ENCODE results near the gene MDM1.

MDM1 gene

DNA sequence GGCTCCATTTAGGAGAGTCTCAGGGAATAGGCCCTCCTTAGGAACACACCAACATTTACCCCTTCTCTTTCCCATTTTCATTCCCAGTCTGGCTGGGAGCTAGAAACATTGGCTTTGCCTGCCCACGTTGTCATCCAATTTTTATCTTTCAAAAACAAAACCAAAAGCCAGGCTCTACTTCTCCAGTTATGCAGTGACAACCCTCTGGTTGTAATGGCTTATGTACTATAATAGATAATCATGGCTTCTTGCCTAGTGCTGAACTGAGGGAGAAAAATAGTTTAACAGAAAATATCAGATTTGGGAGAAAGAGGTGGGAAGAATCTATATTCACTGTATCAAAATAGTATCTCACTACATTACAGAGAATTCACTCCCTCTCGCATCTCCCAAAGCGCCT, 46.6 kb downstream of the MDM1 start:
- no peaks in the 10 kb centered on the region for H3K27me3 ChIP-seq (ENCODE audit: control insufficient read depth in 1 of 2, insufficient read depth in 2 of 2, low read length in 2 of 2)
- H3K36me3 ChIP-seq (ENCODE audit: insufficient read depth, low read length): no peaks in the 10 kb centered on the region
- H3K4me1 ChIP-seq (ENCODE audit: insufficient read depth, low read length): no peaks in the 10 kb centered on the region
- H3K9ac ChIP-seq (ENCODE audit: low read length): no peak overlapping the region
- no peak overlapping the region for H3K4me3 ChIP-seq (ENCODE audit: low read depth in 1 of 2, low read length in 2 of 2)
- H3K27ac ChIP-seq (ENCODE audit: low read depth, low read length): no peak overlapping the region
- H3K9me3 ChIP-seq (ENCODE audit: low read length): no peaks in the 10 kb centered on the region

GRCh38 chr12:68281322-68282077, 50.7 kb downstream of the MDM1 start:
- Histone ChIP-seq H3K4me1 (ENCODE audit: insufficient read depth, low read length) (no peaks in the 10 kb centered on the region), H3K9me3 (ENCODE audit: low read length) (no peaks in the 10 kb centered on the region), H3K27me3 (ENCODE audit: control insufficient read depth in 1 of 2, insufficient read depth in 2 of 2, low read length in 2 of 2) (no peaks in the 10 kb centered on the region), H3K27ac (ENCODE audit: low read depth, low read length) (no peak overlapping the region), H3K4me3 (ENCODE audit: low read depth in 1 of 2, low read length in 2 of 2) (no peak overlapping the region), H3K36me3 (ENCODE audit: insufficient read depth, low read length) (no peaks in the 10 kb centered on the region), H3K9ac (ENCODE audit: low read length) (no peak overlapping the region)

DNA sequence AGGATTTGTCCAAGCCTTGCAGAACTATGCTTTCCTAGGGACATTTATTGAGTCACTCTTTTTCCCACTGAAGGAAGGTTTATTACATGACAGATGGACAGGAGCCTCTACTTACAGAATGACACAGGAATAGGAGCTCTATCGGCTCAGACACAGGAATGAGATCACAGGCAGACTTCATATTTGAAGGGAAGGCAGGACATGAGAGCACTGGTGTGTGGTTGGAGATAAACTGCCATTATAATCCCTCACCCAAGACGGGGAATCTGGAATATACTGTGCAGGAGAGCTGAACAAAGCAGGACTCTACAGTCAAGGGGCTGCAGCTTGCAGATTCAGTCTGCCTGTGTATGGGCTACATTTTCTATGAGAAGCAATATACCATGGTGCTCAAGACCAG, 51.9 kb downstream of the MDM1 start:
- Histone ChIP-seq H3K4me3 (ENCODE audit: low read depth in 1 of 2, low read length in 2 of 2) (no peak overlapping the region), H3K36me3 (ENCODE audit: insufficient read depth, low read length) (no peaks in the 10 kb centered on the region), H3K9me3 (ENCODE audit: low read length) (no peaks in the 10 kb centered on the region), H3K4me1 (ENCODE audit: insufficient read depth, low read length) (no peaks in the 10 kb centered on the region), H3K27me3 (ENCODE audit: control insufficient read depth in 1 of 2, insufficient read depth in 2 of 2, low read length in 2 of 2) (no peaks in the 10 kb centered on the region), H3K9ac (ENCODE audit: low read length) (no peak overlapping the region), H3K27ac (ENCODE audit: low read depth, low read length) (no peak overlapping the region)

DNA sequence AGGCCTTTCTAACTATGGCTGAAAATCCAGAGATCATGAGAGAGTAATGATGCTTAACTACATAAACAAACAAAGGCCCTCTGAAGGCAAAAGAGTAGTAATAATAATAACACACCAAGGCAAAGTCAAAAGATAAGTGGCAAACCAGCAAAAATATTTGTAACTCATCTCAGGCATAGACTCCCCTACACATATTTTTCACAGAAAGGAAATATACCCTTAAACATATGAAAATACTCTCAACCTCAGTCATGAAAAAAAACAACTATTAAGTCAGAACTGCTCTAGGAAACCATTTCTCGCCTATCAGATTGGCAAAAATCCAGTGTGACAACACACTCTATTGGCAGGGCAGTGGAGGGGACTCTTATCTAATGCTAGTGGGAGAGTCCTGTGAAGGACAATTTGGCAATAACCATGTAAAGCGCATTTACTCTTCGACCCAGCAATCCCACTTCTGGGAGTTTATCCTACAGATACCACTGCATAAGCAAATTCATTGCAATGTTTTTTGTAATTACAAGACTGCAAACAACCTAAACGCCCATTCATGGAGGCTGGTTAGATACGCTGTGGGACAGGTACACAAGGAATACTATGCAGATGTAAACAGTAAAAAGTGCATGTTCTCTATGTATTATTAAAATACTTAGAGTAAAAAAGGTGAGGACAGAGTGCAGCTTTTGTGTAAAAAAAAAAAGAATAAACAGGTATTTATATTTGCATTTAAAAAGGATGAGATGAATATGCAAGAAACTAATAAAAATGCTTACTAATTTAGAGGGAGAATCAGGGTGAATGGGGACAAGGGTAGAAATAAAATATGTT, 52.7 kb downstream of the MDM1 start:
- no peaks in the 10 kb centered on the region for H3K27me3 ChIP-seq (ENCODE audit: control insufficient read depth in 1 of 2, insufficient read depth in 2 of 2, low read length in 2 of 2)
- H3K4me1 ChIP-seq (ENCODE audit: insufficient read depth, low read length): no peaks in the 10 kb centered on the region
- H3K36me3 ChIP-seq (ENCODE audit: insufficient read depth, low read length): no peaks in the 10 kb centered on the region
- H3K9me3 ChIP-seq (ENCODE audit: low read length): no peaks in the 10 kb centered on the region
- no peak overlapping the region for H3K4me3 ChIP-seq (ENCODE audit: low read depth in 1 of 2, low read length in 2 of 2)
- H3K27ac ChIP-seq (ENCODE audit: low read depth, low read length): no peak overlapping the region
- no peak overlapping the region for H3K9ac ChIP-seq (ENCODE audit: low read length)

GRCh38 chr12:68276402-68276930, 55.7 kb downstream of the MDM1 start:
- Histone ChIP-seq H3K9ac (ENCODE audit: low read length) (no peak overlapping the region), H3K27ac (ENCODE audit: low read depth, low read length) (no peak overlapping the region)

GRCh38 chr12:68272732-68273131, 59.4 kb downstream of the MDM1 start:
- no peak overlapping the region for H3K9ac ChIP-seq (ENCODE audit: low read length)
- H3K4me1 ChIP-seq (ENCODE audit: insufficient read depth, low read length): no peaks in the 10 kb centered on the region
- H3K9me3 ChIP-seq (ENCODE audit: low read length): no peaks in the 10 kb centered on the region
- no peaks in the 10 kb centered on the region for H3K27me3 ChIP-seq (ENCODE audit: control insufficient read depth in 1 of 2, insufficient read depth in 2 of 2, low read length in 2 of 2)
- H3K36me3 ChIP-seq (ENCODE audit: insufficient read depth, low read length): no peaks in the 10 kb centered on the region
- H3K27ac ChIP-seq (ENCODE audit: low read depth, low read length): no peak overlapping the region
- H3K4me3 ChIP-seq (ENCODE audit: low read depth in 1 of 2, low read length in 2 of 2): no peak overlapping the region

More at GRCh38 chr12:68276402-68276930, 55.7 kb downstream of the MDM1 start:
- Histone ChIP-seq H3K4me3 (ENCODE audit: low read depth in 1 of 2, low read length in 2 of 2) (no peak overlapping the region), H3K27me3 (ENCODE audit: control insufficient read depth in 1 of 2, insufficient read depth in 2 of 2, low read length in 2 of 2) (no peaks in the 10 kb centered on the region), H3K36me3 (ENCODE audit: insufficient read depth, low read length) (no peaks in the 10 kb centered on the region), H3K9me3 (ENCODE audit: low read length) (no peaks in the 10 kb centered on the region), H3K4me1 (ENCODE audit: insufficient read depth, low read length) (no peaks in the 10 kb centered on the region)

- Histone ChIP-seq H3K36me3 (ENCODE audit: insufficient read depth, low read length) (no peaks in the 10 kb centered on the region), H3K27ac (ENCODE audit: low read depth, low read length) (no peak overlapping the region), H3K4me1 (ENCODE audit: insufficient read depth, low read length) (no peaks in the 10 kb centered on the region), H3K9ac (ENCODE audit: low read length) (no peak overlapping the region), H3K4me3 (ENCODE audit: low read depth in 1 of 2, low read length in 2 of 2) (no peak overlapping the region), H3K9me3 (ENCODE audit: low read length) (no peaks in the 10 kb centered on the region), H3K27me3 (ENCODE audit: control insufficient read depth in 1 of 2, insufficient read depth in 2 of 2, low read length in 2 of 2) (no peaks in the 10 kb centered on the region)
These were observed 60.8 kb downstream of the MDM1 start for GRCh38 chr12:68271346-68271745.

DNA sequence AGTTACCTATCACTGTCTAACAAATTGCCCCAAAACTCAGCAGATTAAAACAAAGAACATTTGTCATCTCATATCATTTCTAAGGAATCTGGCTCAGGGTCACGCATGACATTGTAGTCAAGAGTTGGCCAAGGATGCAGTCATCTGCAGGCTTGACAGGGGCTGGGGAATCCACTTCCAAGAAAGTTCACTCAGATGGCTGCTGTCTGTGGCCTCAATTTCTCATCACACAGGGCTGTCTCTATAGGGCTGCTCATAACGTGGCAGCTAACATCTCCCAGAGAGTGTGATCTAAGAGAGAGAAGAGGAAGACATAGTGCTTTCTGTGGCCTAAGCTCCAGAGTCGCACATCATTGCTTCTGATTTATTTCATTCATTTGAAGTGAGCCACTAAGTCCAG, 61.8 kb downstream of the MDM1 start:
- no peaks in the 10 kb centered on the region for H3K27me3 ChIP-seq (ENCODE audit: control insufficient read depth in 1 of 2, insufficient read depth in 2 of 2, low read length in 2 of 2)
- no peak overlapping the region for H3K4me3 ChIP-seq (ENCODE audit: low read depth in 1 of 2, low read length in 2 of 2)
- no peaks in the 10 kb centered on the region for H3K4me1 ChIP-seq (ENCODE audit: insufficient read depth, low read length)
- H3K27ac ChIP-seq (ENCODE audit: low read depth, low read length): no peak overlapping the region
- no peaks in the 10 kb centered on the region for H3K36me3 ChIP-seq (ENCODE audit: insufficient read depth, low read length)
- H3K9ac ChIP-seq (ENCODE audit: low read length): no peak overlapping the region
- no peaks in the 10 kb centered on the region for H3K9me3 ChIP-seq (ENCODE audit: low read length)

GRCh38 chr12:68269779-68270178, 62.4 kb downstream of the MDM1 start:
- no peaks in the 10 kb centered on the region for H3K9me3 ChIP-seq (ENCODE audit: low read length)
- no peak overlapping the region for H3K4me3 ChIP-seq (ENCODE audit: low read depth in 1 of 2, low read length in 2 of 2)
- H3K4me1 ChIP-seq (ENCODE audit: insufficient read depth, low read length): no peaks in the 10 kb centered on the region
- no peaks in the 10 kb centered on the region for H3K27me3 ChIP-seq (ENCODE audit: control insufficient read depth in 1 of 2, insufficient read depth in 2 of 2, low read length in 2 of 2)
- H3K9ac ChIP-seq (ENCODE audit: low read length): no peak overlapping the region
- no peak overlapping the region for H3K27ac ChIP-seq (ENCODE audit: low read depth, low read length)
- no peaks in the 10 kb centered on the region for H3K36me3 ChIP-seq (ENCODE audit: insufficient read depth, low read length)

DNA sequence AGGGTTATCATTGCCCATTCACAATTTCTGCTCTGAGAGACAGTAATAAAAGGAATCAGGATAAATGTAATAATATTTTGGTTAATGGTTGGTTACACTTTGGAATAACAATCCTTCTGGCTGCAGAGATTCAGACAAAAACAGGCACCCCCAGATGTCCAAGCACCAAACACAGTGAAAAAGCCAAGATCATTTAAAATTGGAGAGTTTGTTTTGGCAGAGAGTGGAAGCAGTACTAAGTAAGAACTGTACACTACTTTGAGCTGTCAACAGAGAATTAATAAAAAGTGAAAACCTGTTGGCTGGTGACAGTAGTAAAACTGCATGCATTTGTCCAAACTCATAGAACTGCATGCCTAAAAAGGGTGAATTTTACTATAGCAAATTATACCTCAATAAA, 63.2 kb downstream of the MDM1 start:
- Histone ChIP-seq H3K4me1 (ENCODE audit: insufficient read depth, low read length) (no peaks in the 10 kb centered on the region), H3K4me3 (ENCODE audit: low read depth in 1 of 2, low read length in 2 of 2) (no peak overlapping the region), H3K9ac (ENCODE audit: low read length) (no peak overlapping the region), H3K36me3 (ENCODE audit: insufficient read depth, low read length) (no peaks in the 10 kb centered on the region), H3K27me3 (ENCODE audit: control insufficient read depth in 1 of 2, insufficient read depth in 2 of 2, low read length in 2 of 2) (no peaks in the 10 kb centered on the region), H3K9me3 (ENCODE audit: low read length) (no peaks in the 10 kb centered on the region), H3K27ac (ENCODE audit: low read depth, low read length) (no peak overlapping the region)

DNA sequence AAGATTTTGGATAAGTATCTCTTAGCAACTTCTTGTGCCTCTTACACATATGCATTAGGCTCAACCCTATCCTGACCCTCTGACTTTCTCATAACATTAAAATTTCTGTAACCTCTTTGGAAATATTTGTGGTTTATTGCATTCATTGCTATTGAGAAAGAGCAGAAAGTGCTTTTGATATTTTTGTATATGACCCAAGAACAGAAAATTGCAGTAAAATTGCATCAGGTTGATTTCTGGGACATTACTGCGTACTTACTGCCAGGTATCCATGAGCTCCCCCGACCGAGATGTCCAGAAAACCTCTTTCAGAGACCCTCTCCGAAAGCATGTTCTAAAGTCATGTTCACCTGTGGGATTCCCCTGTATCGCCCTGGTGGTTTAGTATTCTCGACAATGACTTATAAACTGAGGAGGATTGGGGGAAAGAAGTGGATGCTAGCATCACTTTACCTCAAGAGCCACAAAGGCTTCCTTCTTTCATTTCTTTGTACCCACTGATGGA, 64.2 kb downstream of the MDM1 start:
- Histone ChIP-seq H3K36me3 (ENCODE audit: insufficient read depth, low read length) (no peaks in the 10 kb centered on the region), H3K9me3 (ENCODE audit: low read length) (no peaks in the 10 kb centered on the region), H3K4me3 (ENCODE audit: low read depth in 1 of 2, low read length in 2 of 2) (no peak overlapping the region), H3K27me3 (ENCODE audit: control insufficient read depth in 1 of 2, insufficient read depth in 2 of 2, low read length in 2 of 2) (no peaks in the 10 kb centered on the region), H3K27ac (ENCODE audit: low read depth, low read length) (no peak overlapping the region), H3K4me1 (ENCODE audit: insufficient read depth, low read length) (no peaks in the 10 kb centered on the region), H3K9ac (ENCODE audit: low read length) (no peak overlapping the region)

All from muscle layer of colon (tissue), 2 donors.